ENCODE results near the gene C1QTNF1.
"Not testable (repeated sequence)": the region's sequence is repeated elsewhere in the genome, so short reads cannot be mapped to it uniquely, and the experiment has no call there.

Gene C1QTNF1

DNA sequence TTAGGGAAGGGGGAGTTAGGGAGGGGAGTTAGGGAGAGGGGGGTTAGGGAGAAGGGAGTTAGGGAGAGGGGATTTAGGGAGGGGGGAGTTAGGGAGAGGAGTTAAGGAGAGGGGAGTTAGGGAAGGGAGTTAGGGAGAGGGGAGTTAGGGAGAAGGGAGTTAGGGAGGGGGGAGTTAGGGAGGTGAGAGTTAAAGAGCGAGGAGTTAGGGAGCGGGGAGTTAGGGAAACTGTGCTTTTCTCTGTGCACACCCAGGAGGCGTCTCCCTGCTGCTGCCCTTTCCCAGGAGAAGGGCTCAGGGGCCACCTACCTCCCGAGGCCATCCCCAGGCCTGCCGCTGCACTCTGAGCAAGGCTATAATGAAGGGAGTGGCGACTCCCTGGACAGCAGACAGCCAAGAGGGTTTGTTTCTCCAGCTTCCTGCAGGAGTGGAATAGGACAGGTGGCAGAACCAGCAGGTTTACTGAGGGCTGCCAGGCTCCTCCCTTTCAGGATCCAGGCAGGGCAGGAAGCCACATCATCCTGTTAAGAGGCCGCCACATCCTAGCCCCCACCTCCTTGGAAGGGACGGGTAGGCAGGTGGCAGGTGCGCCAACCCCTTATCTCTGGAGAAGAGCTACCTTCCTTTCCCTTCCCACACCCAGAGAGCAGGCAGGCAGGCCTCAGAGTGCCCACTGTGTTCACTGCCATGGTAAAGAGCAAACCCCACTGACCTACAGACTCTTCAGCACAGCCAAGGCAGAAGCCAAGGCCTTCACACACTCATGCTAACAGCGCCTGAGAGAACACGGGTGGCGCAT is 18.7 kb upstream of the C1QTNF1 start:
- DNase-seq (ENCODE audit: low read depth in 2 of 2) = no peak

DNA sequence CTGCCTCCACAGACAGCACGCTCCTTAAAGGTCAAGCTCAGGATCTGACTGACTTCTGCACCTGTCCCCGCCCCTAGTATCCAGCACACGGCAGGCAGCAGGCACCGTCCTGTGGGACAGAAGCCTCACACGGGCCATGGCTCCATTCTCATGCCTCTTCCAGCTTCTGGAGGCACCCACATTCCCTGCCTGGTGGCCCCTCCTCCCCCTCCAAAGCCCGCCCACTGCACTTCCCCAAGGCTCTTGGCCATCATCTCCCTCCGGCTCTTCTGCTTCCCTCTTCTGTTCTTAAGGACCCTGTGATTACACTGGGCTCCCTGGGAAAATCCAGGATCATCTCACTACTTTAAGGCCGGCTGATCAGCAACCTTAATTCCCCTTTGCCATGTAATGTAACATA is 17.9 kb upstream of the C1QTNF1 start:
- DNase-seq (ENCODE audit: low read depth in 2 of 2) = no peak

DNA sequence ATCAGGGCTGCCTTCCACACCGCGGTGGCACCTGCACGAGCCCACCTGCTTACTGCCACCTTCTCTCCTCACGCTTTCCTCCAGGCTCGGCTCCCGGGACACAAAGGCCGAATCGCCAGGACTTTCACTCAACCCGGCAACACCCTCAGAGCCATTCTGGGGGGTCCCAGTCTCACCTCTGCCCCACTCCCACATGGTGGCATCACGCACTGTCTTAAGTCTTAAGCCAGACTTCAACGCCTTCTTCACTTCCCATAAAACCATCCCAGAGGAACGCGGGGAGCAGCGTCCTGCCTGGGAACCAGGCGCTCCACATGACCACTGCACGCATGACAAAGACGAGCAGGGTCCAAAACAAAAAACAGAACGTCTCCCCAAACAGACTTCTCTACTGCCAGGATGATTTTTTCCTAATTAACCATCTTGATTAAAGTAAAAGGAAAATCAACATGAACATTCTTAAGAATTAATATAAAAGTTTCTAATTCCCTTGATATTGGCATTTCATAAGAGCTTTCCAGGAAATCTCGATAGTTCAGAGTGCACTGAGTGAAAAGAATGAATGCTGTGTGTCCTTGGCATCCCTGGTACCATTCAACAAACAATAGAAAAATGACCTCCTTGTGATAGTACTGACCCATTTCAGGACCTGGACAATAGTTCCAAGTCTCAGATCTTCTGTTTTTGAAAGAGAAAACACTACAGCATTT is 17.0 kb upstream of the C1QTNF1 start:
- no peak for DNase-seq (ENCODE audit: low read depth in 2 of 2)

DNA sequence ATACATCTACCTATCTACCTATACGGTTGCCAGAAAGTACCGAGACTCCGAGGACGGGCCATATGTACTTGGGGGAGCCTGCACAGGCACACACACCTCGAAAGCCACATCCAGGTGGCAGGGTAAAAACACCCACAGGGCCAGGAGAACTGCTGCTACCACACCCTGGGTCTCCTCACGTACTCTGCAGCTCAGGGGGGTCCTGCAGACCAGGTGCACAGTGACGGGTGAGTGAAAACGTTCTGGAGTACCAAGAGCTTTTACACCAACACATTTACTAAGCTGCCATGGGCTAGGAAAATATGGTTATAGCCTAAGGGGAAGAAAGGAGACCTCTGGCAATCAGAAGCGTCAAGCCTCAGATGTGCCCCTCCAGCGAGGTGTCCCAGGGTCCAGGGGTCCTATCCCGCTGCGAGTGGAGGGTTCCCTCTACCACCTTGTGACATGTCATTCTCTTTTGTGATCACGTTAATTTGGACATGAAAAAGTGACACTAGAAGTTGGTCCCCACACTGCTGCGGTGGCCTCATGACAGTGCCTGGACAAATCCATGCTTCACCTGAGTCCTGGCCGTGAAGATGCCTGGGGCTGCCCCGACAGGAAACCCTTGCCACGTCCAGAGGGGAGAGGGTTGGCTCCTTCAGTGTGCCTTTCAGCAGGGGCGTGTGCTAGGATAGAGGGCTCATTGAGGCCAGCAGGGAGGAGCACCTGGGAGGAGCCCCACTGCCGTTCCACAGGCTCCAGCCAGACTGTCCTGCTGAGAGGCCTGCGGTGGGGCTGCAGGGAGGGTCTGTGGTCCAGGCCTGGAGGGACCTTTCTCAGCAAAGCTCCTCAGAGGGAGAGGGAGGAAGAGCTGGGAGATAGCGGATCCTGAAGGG is 16.2 kb upstream of the C1QTNF1 start:
- no peak for DNase-seq (ENCODE audit: low read depth in 2 of 2)

DNA sequence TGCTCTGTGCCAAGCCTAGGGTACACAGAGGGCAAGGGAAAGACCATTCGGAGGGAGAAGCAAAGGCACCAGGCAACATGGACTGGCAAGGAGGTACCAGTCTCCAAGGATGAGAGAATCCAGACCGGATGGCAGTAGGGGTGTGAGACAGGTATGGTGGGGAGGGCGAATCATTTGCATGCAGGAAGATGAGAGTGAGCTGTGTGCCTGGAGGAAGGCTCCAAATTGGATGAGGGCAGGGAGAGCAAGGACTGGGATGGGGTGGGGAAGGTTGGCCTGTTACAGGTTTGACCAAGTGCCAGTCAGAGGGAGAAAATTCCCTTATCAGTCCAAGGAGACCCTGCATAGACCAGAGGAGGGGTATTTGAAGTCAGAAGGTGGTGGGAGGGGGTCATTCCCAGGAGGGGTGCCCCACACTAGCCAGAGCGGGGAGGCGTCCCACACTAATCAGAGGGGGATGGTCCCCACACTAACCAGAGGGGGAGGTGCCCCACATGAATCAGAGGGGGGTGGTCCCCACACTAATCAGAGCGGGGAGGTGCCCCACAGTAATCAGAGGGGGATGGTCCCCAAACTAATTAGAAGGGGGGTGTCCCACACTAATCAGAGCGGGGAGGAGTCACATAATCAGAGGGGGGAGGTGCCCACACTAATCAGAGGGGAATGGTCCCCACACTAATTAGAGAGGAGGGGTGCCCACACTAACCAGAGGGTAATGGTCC is 15.1 kb upstream of the C1QTNF1 start:
- DNase-seq (ENCODE audit: low read depth in 2 of 2) = no peak

DNA sequence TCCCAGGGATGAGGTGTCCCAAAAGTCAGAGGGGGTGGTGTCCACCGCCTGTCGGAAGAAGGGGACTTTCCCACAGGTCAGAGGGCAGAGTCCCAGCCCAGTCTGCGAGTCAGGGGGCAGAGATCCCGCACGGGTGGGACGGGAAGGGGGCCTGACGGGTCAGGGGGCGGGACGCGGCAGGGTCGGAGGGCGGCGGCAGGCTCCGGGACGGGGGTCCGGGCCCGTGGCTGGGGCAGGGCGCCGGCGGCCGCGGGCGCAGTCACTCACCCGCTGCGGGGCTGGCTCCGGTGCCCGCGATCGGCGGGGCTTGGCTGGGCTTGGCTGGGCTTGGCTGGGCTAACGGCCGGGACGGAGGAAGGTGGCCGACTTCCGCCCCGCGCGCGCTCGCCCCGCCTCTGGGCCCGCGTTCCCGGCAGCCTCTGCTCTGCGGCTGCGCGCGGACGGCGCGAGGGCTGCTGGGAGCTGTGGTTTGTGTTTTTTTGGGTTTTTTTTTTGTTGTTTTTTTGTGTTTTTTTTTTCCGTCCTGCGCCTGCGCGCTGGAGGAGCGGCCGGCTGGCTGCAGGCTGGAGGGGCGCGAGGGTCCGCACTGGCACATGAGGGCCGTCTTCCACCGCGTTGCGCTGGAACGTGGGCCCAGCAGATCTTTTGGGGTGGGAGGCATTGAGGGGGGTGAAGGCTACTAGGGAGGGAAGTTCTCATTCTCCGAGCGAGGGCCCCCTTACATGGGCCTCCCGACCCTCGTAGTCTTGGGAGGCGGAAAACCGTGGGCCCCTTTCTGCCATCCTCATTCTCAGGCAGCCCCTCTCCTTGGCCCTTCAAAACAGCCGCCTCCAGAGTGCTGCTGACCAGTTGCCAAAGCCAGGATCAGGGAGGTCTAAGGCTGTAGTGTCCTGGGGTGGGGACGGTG is 14.3 kb upstream of the C1QTNF1 start, which contains the start of gene CANT1:
TSS of gene CANT1 (minus strand) at position 368 of the 907 bp plus-strand sequence. CDS start 12,142 bp downstream, outside the sequence.
- peak; percentile 62 to 66 for DNase-seq (ENCODE audit: low read depth in 2 of 2)

DNA sequence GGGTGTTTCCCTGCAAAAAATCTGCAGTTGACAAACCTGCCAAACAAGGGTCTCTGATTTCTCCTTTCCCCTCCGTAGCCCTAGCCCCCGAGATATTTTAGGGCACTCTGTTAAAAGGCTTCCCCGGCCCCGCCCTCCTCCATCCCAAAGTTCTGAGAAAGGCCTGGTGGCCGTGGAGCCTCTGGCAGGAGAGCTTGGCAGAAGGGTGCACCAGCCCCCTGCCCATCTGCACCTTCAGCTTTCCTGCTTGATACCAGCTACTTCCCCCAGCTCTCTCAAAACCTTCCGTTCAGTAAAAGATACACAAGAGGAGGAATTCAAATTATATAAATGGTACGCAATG is 13.7 kb upstream of the C1QTNF1 start:
- DNase-seq (ENCODE audit: low read depth in 2 of 2) = no peak

DNA sequence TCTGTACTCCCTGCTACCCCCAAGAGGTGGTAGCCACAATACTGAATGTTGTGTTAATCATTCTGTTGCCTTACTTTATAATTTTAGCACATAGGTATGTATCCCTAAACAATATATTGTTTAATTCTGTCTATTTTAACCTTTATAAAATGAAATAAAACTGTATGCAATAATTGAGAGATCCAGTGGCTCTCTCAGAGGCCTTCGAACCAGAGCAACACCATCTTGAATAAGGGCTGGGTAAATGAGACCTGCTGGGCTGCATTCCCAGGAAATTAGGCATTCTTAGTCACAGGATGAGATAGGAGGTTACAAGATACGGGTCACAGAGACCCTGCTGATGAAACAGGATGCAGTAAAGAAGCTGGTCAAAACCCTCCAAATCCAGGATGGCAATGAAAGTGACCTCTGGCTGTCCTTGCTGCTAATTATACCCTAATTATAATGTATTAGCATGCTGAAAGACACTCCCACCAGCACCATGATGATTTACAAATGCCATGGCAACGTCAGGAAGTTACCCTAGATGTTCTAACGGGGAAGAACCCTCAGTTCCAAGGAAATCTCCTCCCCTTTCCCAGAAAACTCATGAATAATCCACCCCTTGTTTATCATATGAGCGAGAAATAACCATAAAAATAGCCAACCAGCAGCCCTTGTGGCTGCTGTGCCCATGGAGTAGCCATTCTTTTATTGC is 12.4 kb upstream of the C1QTNF1 start:
- no peak for DNase-seq (ENCODE audit: low read depth in 2 of 2)

DNA sequence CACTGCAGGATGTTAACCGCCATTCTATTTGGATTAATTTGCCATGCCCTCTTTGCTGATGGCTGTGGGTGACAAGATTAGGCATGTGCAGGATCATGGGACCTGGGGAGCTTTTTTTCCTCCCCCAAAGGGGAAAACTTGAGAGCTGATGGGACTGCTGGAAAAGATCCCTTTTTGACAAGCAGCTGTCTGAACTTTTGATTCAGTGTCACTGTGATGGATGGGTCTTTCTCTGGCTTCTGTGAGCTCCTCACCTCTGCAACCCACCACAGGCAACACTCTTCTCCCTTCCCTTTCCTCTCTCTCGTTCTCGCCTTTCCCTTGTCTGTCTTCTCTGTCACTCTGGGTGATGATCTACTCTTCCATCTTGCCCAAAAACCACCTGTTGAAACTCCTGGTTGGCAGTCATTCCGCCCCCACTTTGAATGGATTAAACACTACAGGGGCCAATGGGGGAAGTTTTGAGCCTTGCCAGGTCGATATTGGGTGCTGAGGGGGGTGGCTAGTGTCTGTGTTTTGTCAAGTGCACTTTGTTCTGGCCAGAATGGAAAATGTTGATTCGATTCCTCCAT is 11.3 kb upstream of the C1QTNF1 start:
- DNase-seq (ENCODE audit: low read depth in 2 of 2) = no peak

DNA sequence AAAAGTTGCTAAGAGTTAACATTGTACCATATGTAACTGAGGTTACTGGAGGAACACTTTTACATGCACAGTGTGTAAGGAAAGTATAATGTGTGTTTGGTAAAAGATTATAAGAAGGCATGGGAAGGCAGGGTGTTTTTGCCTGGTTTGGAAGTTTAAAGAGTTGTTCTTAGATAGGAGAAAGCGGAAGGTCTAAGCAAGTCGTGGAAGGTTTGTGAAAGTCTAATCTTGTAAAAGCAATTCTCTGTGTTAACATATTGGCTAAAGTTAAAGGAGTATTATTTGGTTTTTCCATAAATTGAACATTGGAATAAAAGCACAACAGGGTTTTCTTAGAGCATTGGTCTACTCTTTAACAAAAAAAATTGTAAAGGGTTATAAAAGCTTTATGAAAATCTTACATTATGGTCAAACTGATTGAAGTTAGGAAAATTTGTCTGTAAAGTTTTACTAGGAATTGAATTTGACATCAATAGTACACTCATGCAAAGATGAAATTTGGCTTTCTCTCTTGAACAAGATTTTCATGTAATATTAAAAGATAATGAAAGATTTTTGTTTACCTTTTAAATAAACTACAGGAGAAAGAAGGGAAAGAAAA is 9.7 kb upstream of the C1QTNF1 start:
- DNase-seq (ENCODE audit: low read depth in 2 of 2) = no peak

DNA sequence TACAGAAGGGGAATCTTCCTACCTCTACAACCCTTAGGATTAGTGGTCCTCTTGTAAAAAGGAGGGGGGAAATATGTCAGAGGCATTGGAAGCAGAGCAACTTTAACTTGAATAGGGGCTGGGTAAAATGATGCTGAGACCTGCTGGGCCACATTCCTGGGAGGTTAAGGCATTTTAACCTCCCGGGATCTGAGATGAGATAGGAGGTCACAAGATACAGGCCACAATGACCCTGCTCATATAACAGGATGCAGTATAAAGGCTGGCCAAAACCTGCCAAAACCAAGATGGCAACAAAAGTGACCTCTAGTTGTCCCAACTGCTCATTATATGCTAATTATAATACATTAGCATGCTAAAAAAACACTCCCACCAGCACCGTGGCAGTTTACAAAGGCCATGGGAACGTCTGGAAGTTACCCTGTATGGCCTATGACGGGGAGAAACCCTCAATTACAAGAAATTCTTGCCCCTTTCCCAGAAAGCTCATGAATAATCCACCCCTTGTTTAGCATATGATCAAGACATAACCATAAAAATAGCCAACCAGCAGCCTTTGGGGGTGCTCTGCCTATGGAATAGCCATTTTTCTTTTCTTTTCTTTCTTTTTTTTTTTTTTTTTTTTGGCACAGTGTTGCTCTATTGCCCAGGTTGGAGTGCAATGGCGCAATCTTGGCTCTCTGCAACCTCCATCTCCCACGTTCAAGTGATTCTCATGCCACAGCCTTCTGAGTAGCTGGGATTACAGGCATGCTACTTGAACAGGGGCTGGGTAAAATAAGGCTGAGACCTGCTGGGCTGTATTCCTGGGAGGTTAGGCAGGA is 6.2 kb upstream of the C1QTNF1 start:
- DNase-seq (ENCODE audit: low read depth in 2 of 2) = no peak

DNA sequence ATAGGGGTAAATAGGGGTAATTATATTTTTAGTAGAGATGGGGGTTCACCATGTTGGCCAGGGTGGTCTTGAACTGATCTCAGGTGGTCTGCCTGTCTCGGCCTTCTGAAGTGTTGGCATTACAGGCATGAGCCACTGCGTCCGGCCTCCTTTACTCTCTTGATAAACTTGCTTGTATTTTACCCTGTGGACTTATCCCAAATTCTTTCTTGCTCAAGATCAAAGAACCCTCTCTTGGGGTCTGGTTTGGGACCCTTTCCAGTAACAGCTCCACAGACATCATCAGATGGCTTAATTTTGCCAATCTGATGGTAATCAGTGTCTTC is 5.6 kb upstream of the C1QTNF1 start:
- DNase-seq (ENCODE audit: low read depth in 2 of 2) = no peak

DNA sequence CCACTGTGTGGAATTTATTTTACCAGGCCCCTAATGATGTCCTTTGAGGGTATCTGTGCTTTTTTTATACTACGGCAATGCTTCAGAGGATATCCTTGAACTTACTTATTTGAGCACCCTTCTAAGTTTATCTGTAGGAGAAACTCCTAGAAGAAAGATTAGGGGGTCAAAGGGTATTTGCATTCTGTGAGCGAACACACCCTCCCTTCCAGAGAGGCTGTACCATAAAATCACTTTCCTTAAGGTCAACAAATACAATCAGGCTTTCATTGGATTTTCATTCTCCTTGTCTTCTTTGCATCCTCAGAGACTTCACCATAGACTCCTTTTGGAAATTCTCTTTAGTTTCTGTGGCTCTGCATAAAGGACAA is 4.7 kb upstream of the C1QTNF1 start:
- DNase-seq (ENCODE audit: low read depth in 2 of 2) = no peak

DNA sequence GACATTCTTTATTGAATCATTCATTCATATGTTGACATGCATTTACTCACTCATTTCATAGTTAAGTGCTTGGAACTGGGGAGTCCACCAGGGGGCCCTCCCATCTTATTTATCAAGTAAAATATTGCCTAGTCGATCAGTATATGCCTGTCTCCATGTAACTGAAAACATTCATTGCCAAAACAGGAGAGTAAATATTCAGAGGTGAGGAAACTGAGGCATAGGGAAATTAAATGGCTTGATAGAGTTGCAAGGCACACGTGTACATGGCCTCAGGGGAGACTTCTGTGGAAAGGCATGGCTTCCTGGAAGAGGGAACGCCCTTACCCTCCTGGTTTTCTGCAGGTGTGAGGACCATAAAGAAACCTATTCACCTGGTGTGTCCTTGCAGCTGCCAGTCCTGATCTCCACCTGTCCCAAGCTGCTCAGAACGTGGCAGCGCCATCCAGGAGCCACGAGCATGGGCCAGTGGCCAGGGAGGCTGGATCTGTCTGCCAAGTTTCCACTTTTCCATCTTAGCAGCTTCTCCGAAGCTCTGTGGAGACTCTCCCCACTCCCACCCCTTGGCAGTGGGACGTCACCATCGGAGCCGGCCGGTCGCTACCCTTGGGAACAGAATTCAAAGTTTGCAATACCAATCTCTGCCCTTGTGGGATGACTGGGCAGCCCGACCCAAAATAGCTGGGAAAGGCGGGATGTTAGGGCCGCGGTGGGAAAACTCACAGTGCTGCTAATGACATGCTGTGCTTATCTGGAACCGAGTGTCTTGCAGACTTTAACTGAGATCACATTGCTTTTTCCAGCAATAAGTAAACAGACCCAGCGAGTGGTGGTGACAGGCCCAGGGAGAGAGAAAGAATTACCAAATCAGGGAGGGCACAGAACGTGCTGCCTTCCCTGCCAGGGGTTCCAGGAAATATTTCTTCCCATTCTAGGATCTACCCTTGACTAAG is 4.1 kb upstream of the C1QTNF1 start:
- no peak for DNase-seq (ENCODE audit: low read depth in 2 of 2)

DNA sequence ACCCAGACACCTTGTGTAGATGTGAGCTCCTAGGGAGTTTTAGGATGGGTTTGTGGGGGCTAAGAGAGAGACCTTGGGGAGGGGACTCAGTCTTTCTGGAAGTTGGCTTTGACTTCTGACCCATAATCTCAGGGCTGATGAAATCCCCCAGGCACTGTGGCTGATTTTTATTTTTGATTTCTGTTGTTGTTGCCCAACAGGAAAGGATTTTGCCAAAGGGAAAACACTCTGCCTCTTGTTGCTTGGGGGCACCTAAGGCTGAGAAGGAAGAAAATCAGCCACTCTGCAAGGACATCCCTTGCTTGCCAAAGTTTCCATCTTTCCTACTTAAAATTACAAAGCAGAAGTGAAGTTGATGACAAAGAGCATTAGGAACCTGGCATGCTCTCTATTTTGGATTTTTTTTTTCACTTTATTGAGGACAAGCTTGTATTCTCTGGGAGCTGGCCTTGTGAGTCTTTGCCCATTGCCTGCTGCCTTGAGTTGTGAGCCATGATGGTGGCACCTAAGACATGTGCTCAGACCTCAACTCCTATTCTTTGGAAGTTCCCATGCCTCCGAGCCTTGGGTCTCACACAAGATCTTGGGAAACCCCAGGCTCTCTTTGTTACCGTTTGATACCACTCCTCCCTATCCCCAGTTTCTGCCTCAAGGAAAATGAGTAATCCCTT is 3.2 kb upstream of the C1QTNF1 start:
- no peak for DNase-seq (ENCODE audit: low read depth in 2 of 2)

DNA sequence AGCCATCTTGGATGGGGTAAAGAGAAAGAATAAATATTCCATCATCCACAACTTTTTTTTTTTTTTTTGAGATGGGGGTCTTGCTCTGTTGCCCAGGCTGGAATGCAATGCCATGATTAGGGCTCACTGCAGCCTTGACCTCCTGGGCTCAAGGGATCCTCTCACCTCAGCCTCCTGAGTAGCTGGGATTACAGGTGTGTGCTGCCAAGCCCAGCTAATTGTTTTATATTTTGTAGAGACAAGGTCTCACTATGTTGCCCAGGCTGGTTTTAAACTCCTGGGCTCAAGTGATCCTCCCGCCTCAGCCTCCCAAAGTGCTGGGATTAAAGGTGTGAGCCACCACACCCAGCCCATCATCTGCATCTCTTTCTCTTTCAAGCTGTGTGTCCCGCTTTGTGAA is 2.0 kb upstream of the C1QTNF1 start:
- not testable (repeated sequence) for DNase-seq (ENCODE audit: low read depth in 2 of 2)

DNA sequence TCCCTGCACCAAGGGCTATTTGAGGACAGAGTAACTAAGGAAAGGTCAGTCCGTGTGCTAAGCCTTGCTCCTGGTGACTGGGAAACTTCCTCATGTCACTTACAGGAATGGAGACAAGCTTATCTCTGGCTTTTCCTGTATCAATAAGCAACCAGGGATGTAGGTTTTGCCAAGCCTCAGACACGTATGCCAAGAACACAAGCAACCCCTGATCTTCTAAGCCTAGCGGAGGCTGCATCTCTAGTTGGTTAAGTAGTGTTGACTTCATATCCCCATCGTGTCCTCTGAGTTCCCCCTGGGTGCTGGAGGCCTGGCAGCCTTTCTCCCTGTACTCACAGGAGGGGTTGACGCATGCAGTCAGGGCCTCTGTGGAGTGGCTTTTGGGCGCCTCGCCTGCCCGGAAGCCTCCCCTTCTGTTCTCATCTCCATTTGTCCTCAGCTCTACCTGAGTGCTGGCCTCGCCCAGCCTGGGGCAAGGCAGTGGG is 1.4 kb upstream of the C1QTNF1 start:
- DNase-seq (ENCODE audit: low read depth in 2 of 2) = no peak
